Stimulated activated CD8-positive, alpha-beta memory T cell treated with anti-CD3 and anti-CD28 coated beads, Interleukin-12 subunit alpha, Interleukin-12 subunit beta, amount 100 ng/mL, for 24 hours (primary cell): ENCODE data around the gene FHL3.
A peak's percentile ranks its signal among the peaks of the same experiment; 100 is the strongest.

Source experiments
- DNase-seq: peaks from one replicate; pipeline ENCODE4 v3.0.0-alpha.2; 2020; ENCODE audit errors: extremely low read depth

The FHL3 gene

DNA sequence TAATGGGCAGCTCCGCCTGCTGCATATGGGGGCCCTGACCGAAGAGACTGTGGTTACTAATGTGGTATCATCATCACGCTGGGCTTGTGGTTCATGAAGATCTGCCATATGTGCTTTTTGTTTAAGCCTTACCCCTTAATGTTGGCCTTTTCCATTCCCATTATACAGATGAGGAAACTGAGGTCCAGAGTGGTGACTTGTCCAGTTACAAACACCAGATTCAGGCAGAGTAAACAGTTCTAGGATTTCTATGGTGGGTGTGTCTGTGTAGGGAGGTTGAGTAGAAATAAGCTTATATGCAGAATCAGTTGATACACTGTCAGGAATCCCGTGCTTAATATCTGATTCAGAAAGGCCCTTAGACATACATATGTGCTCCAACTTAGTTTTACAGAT is 7.9 kb upstream of the FHL3 start:
- no peak for DNase-seq

DNA sequence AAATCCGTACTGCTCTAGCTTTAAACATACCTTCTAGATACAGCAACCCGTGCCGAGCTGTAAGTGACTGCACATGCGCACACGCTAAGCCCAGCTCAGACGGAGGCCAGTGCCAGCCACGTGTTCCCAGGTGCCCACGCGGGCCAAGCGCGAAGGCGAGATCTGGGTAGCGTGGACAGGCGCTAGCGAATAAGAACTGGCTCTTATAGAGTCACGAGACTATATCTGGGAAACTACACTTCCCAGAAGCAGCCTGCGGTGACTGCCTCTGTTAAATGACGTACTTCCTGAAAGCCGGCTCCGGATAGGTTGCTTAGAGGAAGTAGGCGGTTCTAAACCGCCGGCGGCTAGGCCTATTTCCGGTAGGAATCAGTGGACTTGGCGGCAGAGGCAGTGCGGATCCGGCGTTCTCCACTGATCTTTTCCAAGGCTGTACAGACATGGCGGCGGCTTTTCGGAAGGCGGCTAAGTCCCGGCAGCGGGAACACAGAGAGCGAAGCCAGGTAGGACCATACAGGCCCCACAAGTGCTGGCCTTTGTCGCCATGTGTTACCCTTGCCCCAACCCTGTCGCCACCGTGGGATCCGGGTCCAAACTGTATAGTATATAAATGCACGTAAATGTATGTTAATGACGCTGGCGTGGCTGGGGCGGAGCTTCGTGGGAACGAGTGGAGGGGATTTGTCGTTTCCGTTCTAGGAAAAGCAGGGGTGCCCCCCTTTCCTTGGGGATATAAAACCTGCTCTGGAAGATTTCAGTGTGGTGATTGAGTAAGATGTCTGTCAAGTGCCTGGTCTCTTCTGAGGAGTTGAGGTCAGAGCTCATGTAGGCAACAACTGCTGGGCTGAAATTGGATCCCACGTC is 7.3 kb upstream of the FHL3 start, which contains the start of gene UTP11:
TSS of gene UTP11 (plus strand) at position 372 of the 864 bp plus-strand sequence. CDS start at position 441, 69 bp downstream.
- DNase-seq: peak; percentile 70

DNA sequence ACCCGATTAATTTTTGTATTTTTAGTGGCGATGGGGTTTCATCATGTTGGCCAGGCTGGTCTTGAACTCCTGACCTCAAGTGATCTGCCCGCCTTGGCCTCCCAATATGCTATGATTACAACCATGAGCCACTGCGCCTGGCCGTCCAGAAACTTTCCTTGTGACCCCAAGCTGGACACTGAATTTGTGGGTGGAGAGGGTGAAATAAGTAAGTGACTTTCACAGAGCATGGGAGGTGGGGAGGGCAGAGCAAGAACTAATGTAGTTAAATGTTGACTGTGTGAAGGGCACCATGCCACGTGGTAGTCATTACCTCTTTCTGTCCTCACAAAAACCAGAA is 4.5 kb upstream of the FHL3 start:
- no peak for DNase-seq

- no peak for DNase-seq
Measured at GRCh38 chr1:38009088-38009840, 4.0 kb upstream of the FHL3 start.

GRCh38 chr1:38006008-38006828 is 904 bp upstream of the FHL3 start:
- DNase-seq: no peak

- DNase-seq: no peak
Measured at GRCh38 chr1:38004284-38005108, 818 bp downstream of the FHL3 start.

DNA sequence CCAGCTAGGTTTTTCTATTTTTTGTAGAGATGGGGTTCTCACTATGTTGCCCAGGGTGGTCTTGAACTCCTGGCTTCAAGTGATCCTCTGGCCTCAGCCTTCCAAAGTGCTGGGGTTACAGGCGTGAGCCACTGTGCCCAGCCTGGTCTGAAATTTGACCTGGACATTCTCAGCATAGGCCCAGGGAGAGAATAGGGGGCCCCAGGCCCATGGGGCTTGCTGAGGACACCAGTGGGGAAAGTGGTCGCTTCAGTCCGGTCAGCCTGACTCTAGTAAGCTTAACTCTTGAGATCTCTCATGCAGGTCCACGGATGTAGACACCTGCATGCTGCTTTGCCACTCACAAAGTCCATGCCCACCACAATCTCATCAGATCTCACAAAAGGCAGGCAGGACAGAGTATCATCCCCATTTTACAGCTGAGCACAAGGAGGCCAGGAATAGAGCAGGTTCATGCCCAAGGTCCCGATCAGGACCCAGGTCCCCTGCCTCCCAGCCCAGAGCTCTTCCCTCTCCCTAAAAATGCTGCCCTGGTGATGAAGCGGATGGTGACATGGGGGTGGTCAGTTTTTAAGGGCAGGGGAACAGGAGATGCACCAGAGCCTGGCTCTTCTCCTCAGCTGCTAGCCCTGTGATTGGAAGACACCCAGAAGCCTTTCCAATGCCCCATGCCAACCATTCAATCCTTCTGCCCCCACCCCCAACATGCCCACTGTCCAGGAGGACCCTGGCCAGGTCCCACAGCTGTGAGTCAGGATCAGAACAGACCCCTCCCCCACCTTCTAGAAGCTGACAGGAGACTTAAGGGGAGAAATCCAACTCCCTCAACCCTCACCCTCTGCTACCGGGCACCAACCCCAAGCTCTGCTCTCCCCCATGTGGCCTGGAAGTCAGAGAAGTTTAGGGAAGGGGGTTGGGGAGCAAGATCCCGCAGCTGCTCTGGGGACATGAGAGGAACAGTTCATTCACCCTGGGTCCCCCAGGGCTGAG is 1.8 kb downstream of the FHL3 start:
- no peak for DNase-seq

DNA sequence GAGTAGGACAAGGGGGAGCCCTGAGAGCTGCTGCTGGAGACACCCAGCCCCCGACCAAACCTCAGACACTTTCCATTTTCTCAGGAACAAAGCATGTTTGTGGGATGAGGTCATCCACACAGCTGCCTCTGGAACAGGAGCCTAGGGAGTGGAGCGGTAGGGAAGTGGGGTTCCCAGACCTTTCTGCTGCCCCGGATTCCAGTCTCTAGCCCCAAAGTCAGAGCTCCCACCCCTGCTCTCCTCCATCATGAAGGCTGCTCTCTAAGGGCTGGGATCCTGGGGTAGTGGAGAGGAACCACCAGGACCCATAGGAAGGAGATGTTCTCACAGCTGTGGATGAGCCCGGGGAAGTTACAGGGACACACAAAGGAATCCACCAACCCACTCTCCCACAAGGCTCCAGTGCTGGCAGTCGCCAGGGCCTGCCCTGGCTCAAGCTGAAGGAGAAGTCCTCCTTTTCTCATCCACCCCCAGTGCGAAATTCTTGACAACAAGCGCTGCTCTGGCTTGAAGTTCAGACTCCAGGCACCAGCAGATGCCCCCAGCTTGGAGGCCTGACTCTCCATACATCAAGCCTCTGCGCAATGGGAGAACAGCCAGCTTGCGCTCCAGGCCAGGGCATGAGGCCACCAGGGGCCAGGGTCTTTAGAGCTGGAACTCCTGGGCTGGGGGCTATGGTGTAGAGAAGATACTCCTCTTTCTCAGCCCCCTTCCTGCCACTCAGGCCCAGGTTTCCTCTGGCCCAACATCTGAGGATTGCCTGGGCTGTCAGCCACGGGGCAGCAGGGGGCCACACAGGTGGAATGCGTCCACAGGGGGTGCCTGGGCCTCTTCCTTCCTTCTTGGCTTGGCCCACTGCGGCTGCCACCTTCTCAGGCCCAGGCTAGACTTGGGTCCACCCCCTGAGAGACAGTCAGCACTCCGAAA is 4.5 kb downstream of the FHL3 start:
- no peak for DNase-seq

- no peak for DNase-seq
Measured at GRCh38 chr1:38000233-38000528, 5.1 kb downstream of the FHL3 start.

DNA sequence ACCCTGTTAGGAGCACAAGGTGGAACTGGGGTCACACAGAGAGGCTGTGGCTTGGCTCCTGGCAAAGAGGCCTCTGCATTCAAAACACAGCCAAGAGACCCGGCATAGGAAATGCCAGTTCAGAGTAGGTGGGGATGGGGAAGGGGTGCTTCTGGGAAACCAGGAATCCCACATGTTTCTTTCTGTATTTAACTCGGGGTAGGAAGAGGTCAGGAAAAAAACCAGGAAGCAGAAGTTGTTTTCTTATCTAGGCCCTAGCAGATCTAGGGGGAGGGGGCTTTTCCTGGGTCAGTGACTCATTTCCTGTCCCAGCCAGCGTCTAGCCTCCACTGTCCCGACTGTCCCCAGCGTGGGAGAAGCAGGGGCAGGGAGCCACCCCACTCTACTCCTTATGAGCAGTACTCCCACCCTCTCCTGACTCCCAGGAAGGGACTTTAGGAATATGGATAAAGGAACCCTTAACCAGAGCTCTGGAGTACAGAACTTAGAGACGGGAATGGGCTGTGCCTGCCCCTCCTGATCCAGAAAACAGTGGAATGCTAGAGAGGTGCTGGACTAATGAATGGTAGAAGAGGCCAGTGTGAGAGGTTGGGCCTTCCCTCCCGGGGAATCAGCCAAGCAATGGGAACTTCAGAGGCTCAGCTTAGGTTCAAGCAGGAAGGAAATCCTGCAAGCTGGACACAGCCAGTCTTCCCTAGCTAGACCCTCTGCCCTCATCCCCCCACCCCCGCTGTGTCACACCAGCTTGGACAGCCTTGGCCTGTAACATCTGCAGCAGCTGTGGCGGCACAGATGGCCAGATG is 5.7 kb downstream of the FHL3 start:
- no peak for DNase-seq

DNA sequence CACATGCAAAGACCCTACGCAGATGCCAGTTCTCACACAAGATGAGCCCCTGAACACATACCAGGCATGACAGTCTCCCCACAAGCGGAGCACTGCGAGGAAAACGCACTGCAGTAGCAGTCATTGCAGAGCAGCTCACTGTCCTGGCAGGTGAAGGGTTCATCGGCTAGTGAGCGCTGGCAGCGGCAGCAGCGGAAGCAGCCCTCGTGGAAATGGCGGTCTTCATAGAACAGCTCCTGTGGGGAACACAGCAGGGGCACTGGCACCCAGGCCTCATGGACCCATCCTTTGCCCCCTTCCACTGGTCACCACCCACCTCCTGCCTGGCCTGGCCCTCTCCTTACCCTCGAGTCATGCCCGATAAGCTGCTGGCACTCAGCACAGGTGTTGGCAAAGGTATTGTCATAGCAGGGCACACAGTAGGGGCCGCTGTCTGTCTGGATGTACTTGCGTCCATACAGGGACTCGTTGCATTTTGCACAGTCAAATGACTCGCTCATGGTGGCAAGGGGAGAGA is 6.3 kb downstream of the FHL3 start:
- no peak for DNase-seq

DNA sequence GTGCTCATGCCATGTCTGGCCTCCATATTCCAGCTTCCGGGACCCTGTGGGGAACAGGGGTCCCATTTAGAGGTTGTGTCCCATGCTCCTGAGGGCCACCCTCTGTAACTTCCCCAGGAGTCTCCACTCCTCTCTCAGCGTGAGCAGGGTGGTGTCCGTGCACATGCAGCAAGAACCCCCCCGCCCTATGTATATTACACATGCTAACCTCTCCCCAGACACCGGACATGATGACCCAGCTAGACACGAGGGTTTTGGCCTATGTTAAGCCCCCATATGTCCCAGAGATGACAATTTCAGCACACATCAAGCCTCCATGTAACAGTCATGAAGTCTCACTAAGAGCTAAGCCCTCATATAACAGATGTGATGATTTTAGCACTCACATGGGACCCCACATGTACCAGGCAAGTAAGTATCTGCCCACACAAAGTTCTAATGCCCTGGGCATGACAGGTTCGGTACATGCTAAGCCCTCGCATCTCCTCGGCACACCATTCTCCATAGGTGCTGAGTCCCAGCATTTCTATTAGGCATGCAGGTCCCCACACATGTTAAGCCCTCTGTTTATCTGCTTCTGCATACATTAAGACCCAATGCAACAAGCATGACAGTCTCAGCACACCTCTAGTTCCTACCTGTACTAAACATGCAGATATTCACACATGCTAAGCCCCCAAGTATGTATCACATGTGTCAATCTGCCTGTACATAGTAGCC is 7.1 kb downstream of the FHL3 start:
- no peak for DNase-seq

DNA sequence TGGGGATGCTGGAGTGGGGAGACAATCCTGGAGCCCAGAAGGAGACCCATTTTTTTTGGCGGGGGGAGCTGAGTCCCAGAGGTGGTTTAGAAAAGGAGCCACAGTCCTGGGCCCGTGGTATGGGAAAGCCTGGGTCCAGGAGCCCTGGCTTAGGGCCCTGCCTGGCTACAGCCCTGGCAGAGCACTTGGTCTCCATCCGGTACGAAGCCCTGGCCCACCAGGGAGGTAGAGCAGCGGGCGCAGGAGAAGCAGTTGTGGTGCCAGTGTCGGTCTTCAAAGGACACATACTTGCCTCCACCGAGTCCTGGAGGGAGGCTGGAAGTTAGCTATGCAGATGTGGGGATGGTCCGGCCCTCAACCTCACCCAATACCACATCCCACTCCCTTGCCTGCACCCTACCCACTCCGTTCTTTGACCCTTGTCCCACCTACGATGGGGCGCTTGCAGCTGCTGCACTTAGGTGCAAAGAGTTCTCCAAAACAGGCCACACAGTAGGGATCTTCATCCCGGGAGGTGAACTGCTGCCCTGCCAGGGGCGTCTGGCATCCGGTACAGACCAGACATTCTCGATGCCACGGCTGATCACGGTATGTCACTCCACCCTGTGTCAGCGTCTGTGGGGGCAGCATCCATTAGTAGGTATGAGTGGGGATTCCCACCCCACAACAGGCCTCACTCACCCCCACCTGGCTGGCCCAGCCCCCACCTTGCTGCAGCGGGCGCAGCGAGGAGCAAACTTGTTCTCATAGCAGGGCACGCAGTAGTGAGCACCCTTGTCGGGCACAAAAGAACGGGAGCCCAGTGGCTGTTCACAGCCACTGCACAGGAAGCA is 7.8 kb downstream of the FHL3 start:
- DNase-seq: no peak

DNA sequence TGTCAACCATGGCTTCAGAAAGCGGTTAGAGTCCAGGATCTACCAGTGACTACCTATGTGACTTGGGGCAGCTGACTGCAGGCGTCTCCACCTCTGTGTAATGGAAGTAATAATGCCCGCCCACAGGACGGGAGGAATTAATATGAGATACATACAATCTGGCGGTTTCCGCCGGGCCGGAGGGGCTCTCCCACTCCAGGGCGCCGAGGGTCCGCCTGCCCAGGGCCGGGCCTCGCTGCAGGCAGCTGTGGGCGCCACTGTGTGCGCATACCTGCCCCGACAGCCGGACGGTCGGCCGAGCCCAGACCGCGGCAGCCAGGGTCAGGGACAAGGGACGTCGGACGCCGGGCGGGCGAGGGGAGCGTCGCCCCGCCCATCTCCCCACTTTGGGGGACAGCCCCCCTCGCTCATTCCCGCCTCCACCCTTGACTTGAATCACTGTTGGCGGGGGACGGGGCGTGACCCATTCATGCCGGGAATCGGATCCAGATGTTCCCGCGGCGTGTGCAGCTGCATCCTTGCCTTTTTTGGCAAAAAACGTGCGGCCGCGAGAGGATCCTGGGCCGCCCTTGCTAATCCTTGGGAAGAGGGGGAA is 9.5 kb downstream of the FHL3 start:
- DNase-seq: no peak

GRCh38 chr1:37994886-37995566 is 10.3 kb downstream of the FHL3 start:
- DNase-seq: no peak
